GM10266 (cell line): Measurements from ENCODE around the gene POLR3A.

Experiments
- DNase-seq: peaks from one replicate; pipeline ENCODE4 v3.0.0; 2012; ENCODE audit errors: extremely low spot score
- CTCF ChIP-seq: IDR thresholded peaks from 2 replicates; pipeline ENCODE4 v1.5.1; 2012; ENCODE audit warnings: mild to moderate bottlenecking, low read depth; ENCODE audit not compliant: control insufficient read depth, insufficient read depth; ENCODE audit errors: missing control alignments

POLR3A gene

GRCh38 chr10:77978360-77978759, 51.0 kb downstream of the POLR3A start:
- no peak for DNase-seq
- no peak for TF ChIP-seq CTCF

- TF ChIP-seq CTCF: no peak
- DNase-seq: no peak
These were observed 51.4 kb downstream of the POLR3A start for GRCh38 chr10:77977934-77978333.

GRCh38 chr10:77977016-77977415, 52.3 kb downstream of the POLR3A start:
- no peak for DNase-seq
- no peak for TF ChIP-seq CTCF

- no peak for DNase-seq
These were observed 54.1 kb downstream of the POLR3A start for GRCh38 chr10:77975086-77975666.

GRCh38 chr10:77974396-77975074, 54.8 kb downstream of the POLR3A start:
- no peak for TF ChIP-seq CTCF
- no peak for DNase-seq

More at GRCh38 chr10:77975086-77975666, 54.1 kb downstream of the POLR3A start:
- TF ChIP-seq CTCF: no peak

GRCh38 chr10:77973276-77973675, 56.0 kb downstream of the POLR3A start:
- DNase-seq: no peak
- no peak for TF ChIP-seq CTCF

GRCh38 chr10:77972148-77972547, 57.2 kb downstream of the POLR3A start:
- no peak for DNase-seq
- TF ChIP-seq CTCF: no peak
